HCEC 1CT (cell line): ENCODE data around the gene USH1C.

Source experiments
- DNase-seq: peaks from one replicate; pipeline ENCODE4 v3.0.0-alpha.2; 2017

The USH1C gene

DNA sequence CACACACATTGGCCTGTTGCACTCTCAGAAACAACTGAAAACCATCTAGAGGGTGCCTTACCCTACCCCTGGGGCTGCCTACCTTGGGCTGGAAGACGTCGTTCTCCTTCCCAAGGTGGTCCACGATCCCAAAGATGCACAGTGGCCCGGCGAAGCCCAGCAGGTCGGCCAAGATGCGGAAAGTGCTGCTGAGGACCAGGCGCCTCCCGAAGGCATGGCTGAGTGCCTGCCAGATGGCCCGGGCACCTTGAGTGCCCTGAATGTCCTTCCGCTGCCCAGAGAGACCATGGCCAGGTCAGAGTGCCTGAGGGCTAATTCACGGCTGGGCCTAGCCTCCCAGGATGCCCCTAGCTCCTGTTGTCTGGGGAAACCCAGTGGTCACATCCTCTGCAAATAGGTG, 83.8 kb downstream of the USH1C start:
- DNase-seq: no peak

DNA sequence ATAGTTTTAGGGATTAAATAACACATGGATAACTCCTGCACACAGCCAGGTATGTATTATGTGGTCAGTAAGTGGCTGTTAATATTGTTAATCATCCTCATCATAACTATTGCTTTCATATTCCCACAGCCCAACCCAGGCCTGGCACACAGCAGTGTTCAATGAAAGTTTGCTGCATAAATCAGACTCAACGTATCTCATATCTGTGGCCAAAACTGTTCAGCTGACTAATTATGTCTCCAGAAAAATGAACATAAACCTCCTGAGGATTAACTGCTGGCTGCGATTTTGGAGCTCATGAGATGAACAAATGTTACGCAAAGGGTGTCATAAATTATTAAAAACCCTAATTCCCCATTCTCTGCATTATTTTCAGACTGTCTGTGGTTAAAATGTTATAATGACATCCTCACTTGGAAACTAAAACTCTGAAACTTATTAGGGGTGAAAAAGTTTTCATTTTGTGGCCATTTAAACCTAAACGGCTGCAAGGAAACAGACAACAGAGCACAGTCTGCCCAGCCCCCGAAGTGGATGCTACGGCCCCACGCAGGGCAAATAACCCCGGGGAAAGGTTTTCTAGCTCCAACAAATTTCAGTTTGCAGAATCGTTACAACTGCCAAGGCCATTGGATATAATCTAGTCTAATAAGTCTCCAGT, 84.8 kb downstream of the USH1C start:
- DNase-seq: no peak

DNA sequence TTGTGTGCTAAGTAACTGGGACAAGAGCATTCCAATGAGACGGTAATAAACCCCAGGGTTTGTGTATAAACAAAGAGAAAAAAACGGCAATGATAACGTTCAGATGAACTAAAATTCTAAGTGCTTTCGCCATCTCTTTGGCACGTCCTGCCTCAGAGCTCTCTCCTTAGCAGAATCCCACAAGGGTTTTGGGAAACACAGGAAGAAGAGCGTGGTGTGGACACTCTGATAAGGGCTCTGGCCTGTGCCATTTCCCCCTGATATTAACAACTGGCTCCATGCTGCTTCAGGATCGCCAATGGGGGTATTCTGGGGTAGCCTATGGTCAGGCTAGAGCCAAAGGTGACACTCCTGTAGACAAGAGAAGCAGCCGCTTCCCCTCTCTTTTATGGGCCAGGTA, 85.9 kb downstream of the USH1C start:
- no peak for DNase-seq

DNA sequence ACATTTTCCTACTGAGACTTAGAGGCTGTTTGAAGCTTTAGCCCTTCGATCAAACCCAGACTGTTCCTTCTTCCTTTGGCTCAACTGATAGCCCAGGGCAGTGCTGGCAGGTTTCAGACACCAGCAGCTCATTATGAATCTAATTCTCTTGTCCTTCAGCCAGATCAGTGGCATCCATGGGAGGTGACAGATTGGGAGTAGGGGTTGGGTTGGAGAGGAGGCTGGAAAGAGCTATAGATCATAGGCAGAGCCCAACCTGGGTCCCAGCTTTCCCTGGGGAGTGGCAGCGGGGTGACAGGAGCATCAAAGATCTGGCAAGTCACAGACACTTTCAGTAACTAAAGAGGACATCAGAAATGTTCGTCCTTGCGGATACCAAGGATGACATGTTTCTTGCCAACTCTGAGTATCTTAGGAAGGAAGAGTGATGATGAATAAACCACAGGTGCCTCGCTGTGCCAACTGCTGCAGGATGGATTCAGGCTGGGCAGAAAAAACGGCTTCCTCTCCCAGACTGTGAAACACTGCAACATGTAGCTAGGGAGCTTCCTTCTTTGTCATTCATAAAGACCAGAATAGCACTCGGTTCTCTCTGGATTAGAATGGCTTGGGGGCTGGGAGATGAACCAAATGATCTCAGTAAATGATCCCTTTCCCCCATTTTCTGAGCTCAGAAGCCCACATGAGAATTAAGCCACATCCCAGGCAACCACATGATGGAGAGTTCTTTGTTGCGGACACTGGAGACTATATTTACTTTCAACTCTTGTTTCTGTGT, 86.6 kb downstream of the USH1C start:
- DNase-seq: no peak

DNA sequence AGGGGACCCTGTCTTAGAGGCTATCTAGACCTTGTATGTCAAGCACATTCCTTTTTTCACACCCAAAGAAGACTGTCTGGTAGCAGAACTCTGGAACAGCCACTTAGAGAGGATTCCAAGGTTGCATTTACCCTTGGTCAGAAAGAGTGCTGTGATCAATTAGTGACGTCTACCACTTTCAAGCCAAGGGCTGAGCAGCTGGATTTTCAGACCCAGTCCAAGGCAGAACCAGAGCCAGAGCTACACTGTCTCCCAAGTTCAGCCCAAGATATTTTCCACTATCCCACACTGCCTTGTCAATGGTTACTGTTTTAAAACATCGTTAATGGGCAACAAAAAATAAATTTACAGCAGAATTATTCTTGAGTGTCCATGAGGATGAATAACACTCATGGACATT, 91.5 kb downstream of the USH1C start:
- no peak for DNase-seq

DNA sequence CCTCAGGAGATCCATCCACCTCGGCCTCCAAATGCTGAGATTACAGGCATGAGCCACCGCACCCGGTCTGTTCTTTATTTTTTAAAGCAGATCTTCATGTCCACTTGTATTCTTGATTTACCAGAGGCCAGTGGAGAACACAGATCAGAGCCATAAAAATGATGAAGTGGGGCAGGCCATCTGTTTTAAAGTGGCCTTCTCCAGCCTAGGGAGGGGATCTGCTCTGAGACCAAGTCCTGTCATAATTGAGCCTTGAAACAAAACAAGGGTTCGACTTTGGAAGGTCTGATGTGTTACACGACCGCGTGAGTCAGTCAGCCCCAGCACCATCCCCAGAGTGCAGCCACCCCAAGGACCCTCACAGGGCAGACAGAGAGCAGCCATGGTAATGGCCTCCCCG, 95.1 kb downstream of the USH1C start:
- no peak for DNase-seq

DNA sequence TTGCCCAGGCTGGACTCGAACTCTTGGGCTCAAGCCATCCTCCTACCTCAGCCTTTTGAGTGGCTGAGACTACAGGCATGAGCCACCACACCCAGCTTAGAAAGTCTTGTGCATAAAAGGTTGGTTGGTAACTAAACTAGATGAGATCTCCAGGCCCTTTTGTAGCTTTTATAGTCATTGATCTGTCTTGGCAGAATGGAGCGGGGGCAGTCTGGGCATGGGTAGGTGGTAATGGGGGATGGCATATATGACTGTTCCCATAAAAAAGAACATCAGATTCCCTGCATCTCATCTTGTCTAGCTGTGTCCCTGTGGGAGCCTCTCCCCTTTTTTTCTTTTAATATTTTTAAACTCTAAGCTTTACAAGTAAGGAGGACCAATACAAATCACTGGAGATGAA, 97.7 kb downstream of the USH1C start:
- DNase-seq: no peak

DNA sequence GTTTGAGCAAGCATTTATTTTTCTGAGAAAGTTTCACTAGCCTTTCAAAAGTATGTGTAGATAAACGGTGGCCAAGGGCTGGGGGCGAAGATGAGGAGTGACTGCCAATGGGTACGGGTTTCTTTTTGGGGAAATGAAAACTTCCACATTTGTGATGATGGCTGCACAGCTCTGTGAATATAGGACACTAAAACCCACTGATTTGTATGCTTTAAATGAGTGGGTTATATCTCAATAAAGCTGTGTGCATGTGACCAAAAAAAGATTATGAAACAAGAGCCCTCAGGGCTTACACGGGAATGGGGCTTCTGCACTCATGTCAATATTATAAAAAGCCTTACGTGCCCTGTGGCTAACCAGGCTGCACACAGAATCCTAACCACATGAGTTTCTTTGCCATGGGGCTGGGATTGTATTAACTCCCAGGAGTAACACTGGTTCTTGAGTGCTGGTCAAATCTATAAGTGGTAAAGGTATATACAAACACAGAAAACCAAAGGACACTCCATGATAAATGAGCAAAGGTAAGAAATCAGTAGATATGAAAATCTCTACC, 98.9 kb downstream of the USH1C start:
- DNase-seq: no peak

GRCh38 chr11:17443926-17444690, 100.1 kb downstream of the USH1C start:
- no peak for DNase-seq
